DOHH2 (cell line): Measurements from ENCODE around the gene TRIAP1.
"Not testable (repeated sequence)": the region's sequence is repeated elsewhere in the genome, so short reads cannot be mapped to it uniquely, and the experiment has no call there.

ENCODE experiments used
- H3F3A ChIP-seq: fragments of 200-600 bp; sonication (generic), shearing (Covaris generic); 2 replicates; pipeline ENCODE4 v1.6.0; 2016; ENCODE audit warnings: antibody characterized with exemption, mild to moderate bottlenecking; ENCODE audit not compliant: control insufficient read depth, insufficient read depth
- H3K27ac ChIP-seq: fragments of 200-600 bp; sonication (generic); 2 replicates; pipeline ENCODE4 v1.5.1; 2014; ENCODE audit warnings: low read depth, mild to moderate bottlenecking, low read length, moderate library complexity
- H3K27me3 ChIP-seq: fragments of 200-600 bp; sonication (generic); 2 replicates; pipeline ENCODE4 v1.6.1; 2014; ENCODE audit warnings: mild to moderate bottlenecking, low read length, mixed read lengths; ENCODE audit not compliant: control insufficient read depth
- H3K36me3 ChIP-seq: fragments of 200-600 bp; sonication (generic); 2 replicates; pipeline ENCODE4 v1.6.1; 2014; ENCODE audit warnings: mild to moderate bottlenecking, low read length, moderate library complexity, mixed read lengths; ENCODE audit not compliant: control insufficient read depth
- H3K4me1 ChIP-seq: fragments of 200-600 bp; sonication (generic); 2 replicates; pipeline ENCODE4 v1.6.1; 2014; ENCODE audit warnings: mild to moderate bottlenecking, low read length, mixed read lengths; ENCODE audit not compliant: control insufficient read depth
- H3K4me2 ChIP-seq: fragments of 200-600 bp; sonication (generic); 2 replicates; pipeline ENCODE4 v1.6.0; 2014; ENCODE audit warnings: mild to moderate bottlenecking, low read length, moderate library complexity
- H3K4me3 ChIP-seq: fragments of 200-600 bp; sonication (generic); 2 replicates; pipeline ENCODE4 v1.5.1; 2014; ENCODE audit warnings: mild to moderate bottlenecking, low read length, mixed read lengths
- H3K79me2 ChIP-seq: fragments of 200-600 bp; sonication (generic); 2 replicates; pipeline ENCODE4 v1.6.1; 2014; ENCODE audit warnings: mild to moderate bottlenecking, low read length, mixed read lengths; ENCODE audit not compliant: control insufficient read depth
- H3K9me2 ChIP-seq: fragments of 200-600 bp; sonication (generic); replicated peaks from 2 replicates; pipeline ENCODE4 v1.6.1; 2014; ENCODE audit warnings: mild to moderate bottlenecking, low read length, mixed read lengths; ENCODE audit not compliant: control insufficient read depth
- H3K9me3 ChIP-seq: fragments of 200-600 bp; sonication (generic); 2 replicates; pipeline ENCODE4 v1.6.1; 2014; ENCODE audit warnings: antibody characterized with exemption, low read length, mixed read lengths; ENCODE audit not compliant: control insufficient read depth, insufficient read depth
- H4K20me1 ChIP-seq: fragments of 200-600 bp; sonication (generic); 2 replicates; pipeline ENCODE4 v1.6.0; 2014; ENCODE audit warnings: low read depth, mild to moderate bottlenecking, antibody characterized with exemption, low read length, moderate library complexity; ENCODE audit not compliant: control insufficient read depth, insufficient read depth
- EZH2phosphoT487 ChIP-seq: fragments of 200-600 bp; sonication (generic); IDR thresholded peaks from 2 replicates; pipeline ENCODE4 v1.6.1; 2017; ENCODE audit warnings: borderline replicate concordance, mild to moderate bottlenecking, antibody characterized with exemption, low read length, moderate library complexity, mixed read lengths
- TF ChIP-seq, protein P1 (sequence below): fragments of 200-600 bp; sonication (generic); IDR thresholded peaks from one replicate; pipeline ENCODE4 v1.5.1; 2014; ENCODE audit warnings: antibody characterized with exemption, mild to moderate bottlenecking, low read depth, low read length; ENCODE audit not compliant: poor library complexity, severe bottlenecking

TRIAP1 gene

DNA sequence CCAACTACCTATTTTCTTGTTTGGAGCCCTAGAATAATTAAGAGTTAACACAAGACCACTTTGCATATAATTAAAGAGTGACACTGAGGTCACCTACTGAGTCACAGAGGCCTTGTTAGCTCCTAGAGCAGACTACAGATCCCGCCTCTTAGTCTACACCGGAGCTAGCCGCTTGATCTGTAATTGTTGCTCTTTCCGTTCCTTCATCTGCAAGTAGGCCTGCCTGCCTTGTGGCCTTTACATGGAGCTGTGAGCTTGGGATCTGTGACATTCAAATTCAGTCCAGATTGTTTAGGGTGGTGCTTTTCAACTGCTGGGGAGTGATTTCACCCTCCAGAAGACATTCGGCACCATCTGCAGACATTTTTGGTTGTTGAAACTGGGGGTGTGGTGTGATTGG is 44.1 kb upstream of the TRIAP1 start:
- no peak overlapping the region for H3K27ac ChIP-seq
- no peak overlapping the region for H3K4me3 ChIP-seq
- TF ChIP-seq, protein P1, sequence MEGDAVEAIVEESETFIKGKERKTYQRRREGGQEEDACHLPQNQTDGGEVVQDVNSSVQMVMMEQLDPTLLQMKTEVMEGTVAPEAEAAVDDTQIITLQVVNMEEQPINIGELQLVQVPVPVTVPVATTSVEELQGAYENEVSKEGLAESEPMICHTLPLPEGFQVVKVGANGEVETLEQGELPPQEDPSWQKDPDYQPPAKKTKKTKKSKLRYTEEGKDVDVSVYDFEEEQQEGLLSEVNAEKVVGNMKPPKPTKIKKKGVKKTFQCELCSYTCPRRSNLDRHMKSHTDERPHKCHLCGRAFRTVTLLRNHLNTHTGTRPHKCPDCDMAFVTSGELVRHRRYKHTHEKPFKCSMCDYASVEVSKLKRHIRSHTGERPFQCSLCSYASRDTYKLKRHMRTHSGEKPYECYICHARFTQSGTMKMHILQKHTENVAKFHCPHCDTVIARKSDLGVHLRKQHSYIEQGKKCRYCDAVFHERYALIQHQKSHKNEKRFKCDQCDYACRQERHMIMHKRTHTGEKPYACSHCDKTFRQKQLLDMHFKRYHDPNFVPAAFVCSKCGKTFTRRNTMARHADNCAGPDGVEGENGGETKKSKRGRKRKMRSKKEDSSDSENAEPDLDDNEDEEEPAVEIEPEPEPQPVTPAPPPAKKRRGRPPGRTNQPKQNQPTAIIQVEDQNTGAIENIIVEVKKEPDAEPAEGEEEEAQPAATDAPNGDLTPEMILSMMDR: no peak
- TF ChIP-seq EZH2phosphoT487: no peak
- H3K27me3 ChIP-seq: no peaks in the 10 kb centered on the region
- H3K9me2 ChIP-seq: no peaks in the 10 kb centered on the region
- H3K79me2 ChIP-seq: peaks cover 8% of the 10 kb centered on the region
- peaks cover 35% of the 10 kb centered on the region for H3K4me1 ChIP-seq
- no peaks in the 10 kb centered on the region for H3K9me3 ChIP-seq
- H3F3A ChIP-seq: peaks cover 7% of the 10 kb centered on the region
- H4K20me1 ChIP-seq: no peaks in the 10 kb centered on the region
- no peak overlapping the region for H3K4me2 ChIP-seq
- H3K36me3 ChIP-seq: peaks cover 10% of the 10 kb centered on the region; the same call in 1 of the 2 replicates

DNA sequence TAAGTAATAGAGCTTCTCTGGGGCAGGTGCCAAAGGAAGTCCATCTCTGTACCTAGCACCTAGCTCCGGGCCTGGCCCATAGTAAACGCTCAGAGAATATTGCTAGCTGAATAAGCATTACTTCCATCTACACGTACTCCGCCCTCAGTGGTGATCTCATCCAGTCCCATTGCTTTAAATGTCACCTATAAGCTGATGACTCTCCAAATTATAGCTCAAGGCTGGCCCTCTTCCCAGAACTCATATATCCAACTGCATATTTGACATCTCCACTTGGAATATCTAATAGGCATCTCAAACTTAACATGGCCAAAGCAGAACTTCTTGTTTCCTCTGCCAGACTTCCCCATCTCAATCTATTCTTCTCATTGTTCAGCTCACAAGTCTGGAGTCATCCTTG is 42.8 kb upstream of the TRIAP1 start:
- H3K9me3 ChIP-seq: no peaks in the 10 kb centered on the region
- H3F3A ChIP-seq: peaks cover 7% of the 10 kb centered on the region
- H3K4me3 ChIP-seq: no peak overlapping the region
- no peaks in the 10 kb centered on the region for H3K79me2 ChIP-seq
- no peak overlapping the region for H3K4me2 ChIP-seq
- H4K20me1 ChIP-seq: no peaks in the 10 kb centered on the region
- no peak overlapping the region for H3K27ac ChIP-seq
- no peak for TF ChIP-seq EZH2phosphoT487
- TF ChIP-seq, protein P1: no peak
- peaks cover 27% of the 10 kb centered on the region for H3K4me1 ChIP-seq
- no peaks in the 10 kb centered on the region for H3K27me3 ChIP-seq
- H3K9me2 ChIP-seq: no peaks in the 10 kb centered on the region
- H3K36me3 ChIP-seq: peaks cover 10% of the 10 kb centered on the region; the same call in 1 of the 2 replicates

DNA sequence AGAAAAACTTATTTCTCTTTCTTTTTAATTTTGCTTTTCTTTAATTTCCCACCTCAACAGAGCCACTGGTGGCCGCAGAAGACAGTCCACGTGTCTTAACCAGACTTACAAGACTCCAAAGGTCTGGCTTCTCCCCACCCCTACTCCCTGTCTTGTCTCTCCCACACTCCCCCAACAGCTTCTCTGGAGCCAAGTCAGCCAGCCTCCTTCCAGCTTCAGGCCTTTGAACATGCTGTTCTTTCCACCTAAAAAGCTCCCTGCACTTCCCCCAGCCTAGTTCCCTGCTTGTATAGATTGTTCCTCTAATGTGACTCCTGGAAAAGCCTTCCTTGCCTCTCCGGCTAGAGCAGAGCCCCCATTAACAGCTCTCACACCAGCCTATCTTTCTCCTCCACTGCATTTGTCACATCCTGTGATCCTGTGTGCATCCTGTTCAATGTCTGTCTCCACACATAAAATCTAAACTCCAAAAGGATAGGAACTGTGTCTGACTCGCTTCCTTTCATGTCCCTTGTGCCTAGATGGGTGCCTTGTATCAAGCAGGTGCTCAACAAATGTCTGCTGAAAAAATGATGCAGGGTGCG is 42.0 kb upstream of the TRIAP1 start:
- Histone ChIP-seq H3K79me2 (no peaks in the 10 kb centered on the region), H3K9me2 (no peaks in the 10 kb centered on the region), H3K4me2 (no peak overlapping the region), H3K27ac (no peak overlapping the region), H3F3A (peaks cover 7% of the 10 kb centered on the region), H3K9me3 (no peaks in the 10 kb centered on the region), H3K27me3 (no peaks in the 10 kb centered on the region), H3K36me3 (peaks cover 10% of the 10 kb centered on the region; the same call in 1 of the 2 replicates), H3K4me3 (no peak overlapping the region), H4K20me1 (no peaks in the 10 kb centered on the region), H3K4me1 (peaks cover 34% of the 10 kb centered on the region)
- no peak for TF ChIP-seq EZH2phosphoT487
- TF ChIP-seq, protein P1: no peak

DNA sequence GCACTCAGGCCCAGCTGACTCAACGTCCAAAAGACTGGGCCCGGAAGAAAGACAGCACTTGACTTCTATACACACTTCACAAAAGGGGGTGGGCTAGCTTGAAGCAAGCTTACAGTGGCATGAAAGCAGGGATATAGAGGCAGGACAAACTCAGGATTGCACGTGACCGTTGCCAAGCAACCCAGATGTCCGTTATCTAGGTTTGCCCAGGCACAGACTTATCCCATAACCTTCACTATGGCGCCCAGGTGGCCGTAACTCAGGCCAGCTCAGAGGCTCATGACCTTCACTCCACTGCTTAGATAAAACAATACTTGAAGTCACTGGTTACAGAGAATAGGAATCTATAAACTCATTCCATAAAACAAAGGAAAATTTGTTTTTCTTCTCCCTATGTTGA is 41.4 kb upstream of the TRIAP1 start:
- H3K4me2 ChIP-seq, H3K4me3 ChIP-seq, H3K27ac ChIP-seq, H3F3A ChIP-seq, H3K79me2 ChIP-seq, H3K9me2 ChIP-seq, H4K20me1 ChIP-seq, H3K9me3 ChIP-seq, H3K36me3 ChIP-seq, H3K27me3 ChIP-seq: not testable (repeated sequence)
- peaks cover 34% of the 10 kb centered on the region for H3K4me1 ChIP-seq
